Kidney (tissue), 14 donors: ENCODE results near the gene GUCY2C. TPM values are rescaled to one million over a fixed set of nuclear protein-coding genes. Genes with fewer than 3 reads are reported as not detected.

Experiments used
- DNase-seq, 5 donors: peaks; one replicate each; pipeline ENCODE4 v3.0.0-alpha.2; 2013 to 2020
- FAIRE-seq: peaks from 2 replicates; lab custom pipeline; 2012; peaks lifted over from hg19 to GRCh38; lab: Jason Lieb, UNC
- H3K27ac ChIP-seq, 2 donors: one replicate each; pipeline ENCODE4 v1.7.0; 2013; ENCODE audit warnings: low read depth in 2 of 2, low read length in 2 of 2, inconsistent platforms in 1 of 2
- H3K27me3 ChIP-seq: one replicate; pipeline ENCODE4 v1.7.1; 2013; ENCODE audit warnings: low read length, inconsistent platforms; ENCODE audit not compliant: control insufficient read depth, insufficient read depth
- H3K36me3 ChIP-seq, 3 donors: one replicate each; pipeline versions ENCODE4 v1.7.0 to v1.7.1; 2013; ENCODE audit warnings: low read length in 3 of 3, control low read depth in 1 of 3, inconsistent platforms in 1 of 3; ENCODE audit not compliant: insufficient read depth in 3 of 3, control insufficient read depth in 2 of 3
- H3K4me1 ChIP-seq, 3 donors: one replicate each; pipeline versions ENCODE4 v1.7.0 to v1.7.1; 2013; ENCODE audit warnings: low read length in 3 of 3, inconsistent platforms in 1 of 3, low read depth in 1 of 3; ENCODE audit not compliant: control insufficient read depth in 2 of 3, insufficient read depth in 2 of 3
- H3K4me3 ChIP-seq, 3 donors: one replicate each; pipeline versions ENCODE4 v1.7.0 to v1.8.1; 2013; ENCODE audit warnings: low read length in 3 of 3, control low read depth in 1 of 3, inconsistent platforms in 1 of 3
- H3K9ac ChIP-seq, 3 donors: one replicate each; pipeline versions ENCODE4 v1.7.0 to v1.7.1; 2013; ENCODE audit warnings: low read length in 3 of 3, control low read depth in 1 of 3, inconsistent platforms in 1 of 3
- H3K9me3 ChIP-seq, 3 donors: one replicate each; pipeline versions ENCODE4 v1.7.0 to v1.7.1; 2013; ENCODE audit warnings: low read length in 3 of 3, control low read depth in 1 of 3, inconsistent platforms in 1 of 3; ENCODE audit not compliant: control insufficient read depth in 2 of 3, insufficient read depth in 1 of 3
- intact Hi-C: fragments of 100-400 bp; cut with DNase I; formaldehyde crosslinking; loops from one replicate; pipeline ENCODE4 v1.11.1; 2022
- polyA plus RNA-seq: library from polyadenylated mRNA; stranded (reverse); fragments of 350-450 nt; fragmentation: Illumina TruSeq; extraction: RNeasy Lipid Tissue Mini Kit (QIAGEN cat#74804); gene quantifications from one replicate; pipeline ENCODE4 v1.2.3, GENCODE V29; 2014; ENCODE audit warnings: low read depth, low replicate concordance; ENCODE audit not compliant: insufficient read depth
- total RNA-seq: library from RNA; stranded (reverse); fragmentation: NEBNext Ultra II Directional; extraction: Animal tissue kit (Norgen Biotek cat#: 25700); gene quantifications from one replicate; pipeline ENCODE4 v1.2.1, GENCODE V29; 2021
- TF ChIP-seq, protein P1 (sequence below): IDR thresholded peaks from 3 replicates; pipeline ENCODE4 v1.5.1; 2012; ENCODE audit warnings: mild to moderate bottlenecking, moderate library complexity, borderline replicate concordance; ENCODE audit not compliant: insufficient read depth; ENCODE audit errors: extremely low read depth
- donor health status: control.
- donor health status: control.
- donor health status: control.
- donor health status: control.
- donor health status: control.
- donor health status: DM: yes; HTN: yes; CAD: no.
- donor health status: Normal renal cell carcinoma (clear cell type).

GUCY2C gene
- total and polyA plus RNA-seq, 2 donors from 2014 or later: not detected

GRCh38 chr12:14699923-14700322 lies 3.5 kb upstream of the GUCY2C start:
- no peak overlapping the region for H3K4me3 ChIP-seq
- no peak overlapping the region for H3K27ac ChIP-seq
- no peaks in the 10 kb centered on the region for H3K9me3 ChIP-seq
- no peak overlapping the region for H3K9ac ChIP-seq
- TF ChIP-seq, protein P1, sequence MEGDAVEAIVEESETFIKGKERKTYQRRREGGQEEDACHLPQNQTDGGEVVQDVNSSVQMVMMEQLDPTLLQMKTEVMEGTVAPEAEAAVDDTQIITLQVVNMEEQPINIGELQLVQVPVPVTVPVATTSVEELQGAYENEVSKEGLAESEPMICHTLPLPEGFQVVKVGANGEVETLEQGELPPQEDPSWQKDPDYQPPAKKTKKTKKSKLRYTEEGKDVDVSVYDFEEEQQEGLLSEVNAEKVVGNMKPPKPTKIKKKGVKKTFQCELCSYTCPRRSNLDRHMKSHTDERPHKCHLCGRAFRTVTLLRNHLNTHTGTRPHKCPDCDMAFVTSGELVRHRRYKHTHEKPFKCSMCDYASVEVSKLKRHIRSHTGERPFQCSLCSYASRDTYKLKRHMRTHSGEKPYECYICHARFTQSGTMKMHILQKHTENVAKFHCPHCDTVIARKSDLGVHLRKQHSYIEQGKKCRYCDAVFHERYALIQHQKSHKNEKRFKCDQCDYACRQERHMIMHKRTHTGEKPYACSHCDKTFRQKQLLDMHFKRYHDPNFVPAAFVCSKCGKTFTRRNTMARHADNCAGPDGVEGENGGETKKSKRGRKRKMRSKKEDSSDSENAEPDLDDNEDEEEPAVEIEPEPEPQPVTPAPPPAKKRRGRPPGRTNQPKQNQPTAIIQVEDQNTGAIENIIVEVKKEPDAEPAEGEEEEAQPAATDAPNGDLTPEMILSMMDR: no peak
- no peaks in the 10 kb centered on the region for H3K27me3 ChIP-seq
- FAIRE-seq (no peak), DNase-seq (no peak)
- intact Hi-C loops: no loop called here
- H3K36me3 ChIP-seq: no peaks in the 10 kb centered on the region
- no peaks in the 10 kb centered on the region for H3K4me1 ChIP-seq

DNA sequence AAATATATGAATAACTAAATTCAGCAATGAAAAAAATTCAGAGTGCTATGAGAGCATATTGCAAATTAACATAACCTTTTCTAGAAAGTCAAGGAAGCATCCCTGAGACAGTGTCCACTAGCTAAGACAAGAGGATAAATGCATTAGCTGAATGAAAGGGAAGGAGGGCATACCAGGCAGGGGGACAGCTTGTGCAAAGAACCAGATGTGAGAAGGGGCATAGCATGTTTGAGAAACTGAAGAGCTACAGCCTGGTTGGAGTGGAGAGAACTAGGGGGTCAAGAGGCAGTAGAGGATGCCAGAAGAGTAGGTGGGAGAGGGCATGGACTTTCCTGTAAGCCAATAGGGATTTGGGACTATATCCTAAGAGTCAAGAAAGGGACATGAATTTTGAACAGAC lies 2.2 kb upstream of the GUCY2C start:
- H3K36me3 ChIP-seq: no peaks in the 10 kb centered on the region
- no peak overlapping the region for H3K9ac ChIP-seq
- DNase-seq: no peak
- FAIRE-seq: no peak
- H3K27ac ChIP-seq: no peak overlapping the region
- H3K27me3 ChIP-seq: no peaks in the 10 kb centered on the region
- H3K9me3 ChIP-seq: no peaks in the 10 kb centered on the region
- intact Hi-C loops: no loop called here
- H3K4me3 ChIP-seq: no peak overlapping the region
- TF ChIP-seq, protein P1: no peak
- H3K4me1 ChIP-seq: no peaks in the 10 kb centered on the region

- intact Hi-C loops: no loop called here
- Histone ChIP-seq H3K4me3 (no peak overlapping the region), H3K9me3 (no peaks in the 10 kb centered on the region), H3K4me1 (no peaks in the 10 kb centered on the region), H3K9ac (no peak overlapping the region), H3K36me3 (no peaks in the 10 kb centered on the region), H3K27me3 (no peaks in the 10 kb centered on the region), H3K27ac (no peak overlapping the region)
- DNase-seq: no peak
- no peak for FAIRE-seq
- TF ChIP-seq, protein P1: no peak
Observed at GRCh38 chr12:14695715-14696141, 671 bp downstream of the GUCY2C start.

DNA sequence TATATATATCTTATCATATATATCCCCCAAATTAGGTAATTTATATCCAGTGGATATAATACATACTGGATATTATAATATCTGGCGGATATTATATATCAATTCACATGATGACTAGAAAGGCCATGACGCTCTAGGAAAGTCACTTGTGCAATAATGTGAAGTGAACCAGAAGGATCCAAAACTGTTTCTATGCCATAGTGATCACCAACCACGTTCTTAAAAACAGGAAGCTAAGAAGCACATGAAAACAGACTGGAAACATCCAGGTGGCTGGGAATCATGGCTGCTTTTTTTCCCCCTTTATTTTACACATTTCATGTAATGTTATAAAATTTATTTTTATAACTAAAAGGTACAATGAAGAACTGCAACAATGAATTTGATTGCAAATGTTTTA lies 1.4 kb downstream of the GUCY2C start:
- H3K27ac ChIP-seq: no peak overlapping the region
- H3K27me3 ChIP-seq: no peaks in the 10 kb centered on the region
- FAIRE-seq: no peak
- H3K9ac ChIP-seq: no peak overlapping the region
- no peaks in the 10 kb centered on the region for H3K36me3 ChIP-seq
- TF ChIP-seq, protein P1: no peak
- no peaks in the 10 kb centered on the region for H3K9me3 ChIP-seq
- intact Hi-C loops: no loop called here
- H3K4me3 ChIP-seq: no peak overlapping the region
- no peaks in the 10 kb centered on the region for H3K4me1 ChIP-seq
- no peak for DNase-seq
